GF-D8 (cell line): ENCODE measurements around the gene TTLL8.
"Not testable (repeated sequence)": the region's sequence is repeated elsewhere in the genome, so short reads cannot be mapped to it uniquely, and the experiment has no call there.

Source experiments
- DNase-seq: peaks from one replicate; lab custom pipeline; 2025; lab: John Stamatoyannopoulos, UW

TTLL8 gene

DNA sequence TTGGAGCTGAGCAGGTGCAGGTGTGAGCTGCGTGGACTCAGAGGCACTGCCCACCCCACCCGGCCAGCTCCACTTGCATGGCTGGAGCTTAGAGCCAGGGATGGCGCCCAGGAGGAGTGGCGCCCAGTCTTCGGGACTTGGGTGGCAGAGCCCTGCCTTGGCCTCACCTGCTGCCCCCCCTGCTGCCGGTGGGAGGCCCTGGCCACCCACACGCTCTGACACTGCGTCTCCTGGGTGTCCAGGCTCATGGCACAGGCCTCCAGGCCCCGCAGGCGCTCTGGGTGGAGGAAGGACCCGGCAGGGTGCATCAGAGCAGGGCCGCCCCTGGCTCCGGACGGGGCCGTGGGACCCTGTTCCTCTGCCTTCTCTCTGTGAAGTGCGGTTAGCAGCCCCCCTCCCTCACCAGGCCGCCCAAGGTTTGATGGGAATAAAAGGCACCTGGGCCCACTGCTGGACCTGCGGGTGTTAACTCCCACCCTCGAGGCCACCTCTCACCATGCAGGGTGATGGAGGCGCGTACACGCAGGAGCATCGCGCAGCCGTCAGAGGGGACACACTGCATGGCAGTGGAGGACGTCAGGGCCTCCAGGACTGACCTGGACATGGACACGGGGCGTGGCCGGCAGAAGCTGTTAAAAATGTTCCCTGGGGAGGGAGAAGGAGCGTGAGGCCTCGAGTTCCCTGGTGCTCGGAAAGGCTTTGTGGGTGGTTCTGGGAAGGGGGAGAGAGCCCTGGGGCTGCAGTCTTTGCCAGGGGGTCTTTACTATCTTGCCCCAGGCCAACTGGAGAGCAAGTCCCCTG, 57.3 kb downstream of the TTLL8 start:
- DNase-seq: no peak

DNA sequence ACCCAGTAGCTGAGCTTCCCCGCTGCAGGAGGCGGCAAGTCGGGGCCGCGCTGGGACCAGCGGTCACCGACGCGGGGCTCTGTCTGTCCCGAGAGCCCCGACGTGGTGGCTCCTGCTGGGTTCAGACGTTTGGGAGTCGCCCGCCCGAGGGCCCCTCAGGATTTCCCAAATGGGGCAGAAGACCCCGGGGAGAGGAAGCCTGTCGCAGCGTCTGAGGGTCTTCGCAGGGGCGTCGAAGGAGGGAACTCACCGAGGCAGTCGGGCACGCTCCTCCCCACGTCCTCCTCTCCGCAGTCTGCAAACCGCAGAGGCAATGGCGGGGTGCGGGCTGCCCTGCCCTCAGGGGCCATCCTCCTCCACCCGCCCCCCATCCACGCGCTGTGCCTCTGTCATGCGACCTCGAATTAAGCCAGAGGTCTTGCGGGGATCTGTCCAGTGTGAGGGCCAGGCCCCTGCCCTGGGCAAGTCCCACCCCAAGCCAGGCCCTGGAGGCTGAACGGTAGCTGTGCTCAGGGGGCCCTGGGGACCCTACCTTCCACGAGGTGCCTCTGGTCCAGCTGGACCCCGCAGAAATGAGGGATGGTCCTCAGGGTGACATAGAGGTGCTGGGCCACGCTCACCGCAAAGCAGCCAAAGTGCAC, 58.0 kb downstream of the TTLL8 start:
- no peak for DNase-seq

DNA sequence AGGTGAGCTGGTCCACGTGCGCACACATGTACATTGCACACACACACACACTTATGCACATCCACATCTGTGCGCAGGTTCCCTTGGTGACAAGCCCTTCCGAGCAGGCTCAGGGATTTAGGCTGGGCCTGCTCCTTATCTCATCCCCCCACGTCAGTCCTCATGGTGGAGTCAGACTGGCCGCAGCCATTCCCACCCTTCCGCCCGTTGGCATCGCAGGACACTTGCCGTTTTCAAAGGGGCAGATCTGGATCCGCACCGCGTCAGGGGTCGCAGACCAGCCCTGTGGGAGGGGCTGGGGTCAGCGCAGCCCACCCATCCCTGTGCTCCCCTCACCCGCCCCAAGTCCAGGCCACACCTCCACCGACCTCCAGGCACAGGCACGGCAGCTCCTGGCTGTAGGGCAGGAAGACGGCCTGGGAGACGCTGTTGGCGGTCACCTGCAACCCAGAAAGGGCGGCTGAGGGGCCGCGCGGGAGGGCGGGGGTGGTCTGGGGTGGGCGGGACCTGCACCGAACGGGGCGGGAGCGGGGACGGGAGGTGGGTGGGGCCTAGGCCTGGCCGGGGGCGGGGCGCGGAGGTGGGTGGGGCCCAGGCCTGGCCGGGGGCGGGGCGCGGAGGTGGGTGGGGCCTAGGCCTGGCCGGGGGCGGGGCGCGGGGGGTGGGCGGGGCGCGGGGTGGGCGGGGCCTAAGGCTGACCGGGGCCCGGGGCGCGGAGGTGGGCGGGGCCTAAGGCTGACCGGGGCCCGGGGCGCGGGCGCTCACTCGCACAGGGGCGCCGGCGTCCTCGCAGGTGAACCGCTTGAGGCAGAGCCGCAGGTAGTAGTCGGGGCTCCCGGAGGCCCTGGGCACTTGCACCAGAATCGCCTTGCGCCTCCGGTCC, 58.8 kb downstream of the TTLL8 start:
- no peak for DNase-seq

- no peak for DNase-seq
Observed at GRCh38 chr22:49998718-49999062, 59.4 kb downstream of the TTLL8 start.

- no peak for DNase-seq
Observed at GRCh38 chr22:49997932-49998717, 60.0 kb downstream of the TTLL8 start.

- no peak for DNase-seq
Observed at GRCh38 chr22:49997251-49997599, 60.9 kb downstream of the TTLL8 start.

DNA sequence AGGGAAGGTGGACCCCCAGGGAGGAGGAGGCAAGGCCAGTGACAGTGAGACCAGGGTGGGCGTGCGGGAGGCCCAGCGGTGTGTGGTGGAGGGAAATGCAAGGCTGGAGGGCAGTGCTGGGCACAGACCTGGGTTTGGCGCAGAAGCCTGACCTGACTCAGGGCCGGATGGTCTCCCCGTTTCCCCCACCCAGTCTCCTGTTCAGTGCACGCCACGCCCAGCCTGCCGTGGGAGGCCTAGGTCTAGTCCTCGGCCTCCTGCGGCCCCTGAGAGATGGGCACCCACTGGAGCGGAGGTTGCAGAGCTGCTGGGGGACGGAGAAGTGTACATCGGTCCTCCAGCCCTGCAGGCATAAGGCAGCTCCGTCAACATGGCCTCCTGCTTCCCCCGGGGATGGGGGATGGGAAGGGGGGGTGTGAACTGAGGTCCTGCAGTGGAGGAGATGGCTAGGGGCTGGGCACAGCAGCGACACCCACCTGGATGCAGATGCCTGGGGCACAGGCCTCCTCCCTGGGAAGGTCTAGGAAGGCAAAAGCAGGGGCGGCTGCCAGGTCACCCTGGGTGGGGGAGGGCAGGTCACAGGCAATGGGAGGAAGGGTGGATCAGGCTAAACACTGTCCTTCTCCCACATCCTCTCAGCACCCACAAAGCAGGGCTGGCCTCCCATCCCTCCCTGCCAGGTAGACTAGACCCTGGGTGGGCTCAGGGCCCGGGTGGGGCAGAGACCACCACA, 61.4 kb downstream of the TTLL8 start:
- no peak for DNase-seq

DNA sequence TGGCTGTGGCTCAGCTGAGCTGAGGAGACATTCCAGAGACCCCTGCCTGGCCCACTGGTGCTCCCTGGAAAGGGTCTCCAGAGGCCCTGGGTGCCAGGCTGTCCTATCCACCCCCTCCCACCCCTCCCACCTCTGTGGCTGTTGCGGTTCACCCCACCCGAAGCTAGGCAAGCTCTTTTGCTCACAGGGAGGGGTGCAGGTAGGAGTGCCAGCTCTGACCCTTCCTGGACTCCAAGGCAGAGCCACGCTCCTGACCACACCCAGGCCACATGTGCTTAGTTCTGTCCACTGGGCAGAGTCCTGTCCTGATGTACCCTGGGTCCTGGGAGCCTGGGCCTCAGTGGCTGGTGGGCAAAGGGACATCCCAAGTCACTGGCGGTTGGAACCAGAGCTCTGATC, 62.0 kb downstream of the TTLL8 start:
- no peak for DNase-seq

DNA sequence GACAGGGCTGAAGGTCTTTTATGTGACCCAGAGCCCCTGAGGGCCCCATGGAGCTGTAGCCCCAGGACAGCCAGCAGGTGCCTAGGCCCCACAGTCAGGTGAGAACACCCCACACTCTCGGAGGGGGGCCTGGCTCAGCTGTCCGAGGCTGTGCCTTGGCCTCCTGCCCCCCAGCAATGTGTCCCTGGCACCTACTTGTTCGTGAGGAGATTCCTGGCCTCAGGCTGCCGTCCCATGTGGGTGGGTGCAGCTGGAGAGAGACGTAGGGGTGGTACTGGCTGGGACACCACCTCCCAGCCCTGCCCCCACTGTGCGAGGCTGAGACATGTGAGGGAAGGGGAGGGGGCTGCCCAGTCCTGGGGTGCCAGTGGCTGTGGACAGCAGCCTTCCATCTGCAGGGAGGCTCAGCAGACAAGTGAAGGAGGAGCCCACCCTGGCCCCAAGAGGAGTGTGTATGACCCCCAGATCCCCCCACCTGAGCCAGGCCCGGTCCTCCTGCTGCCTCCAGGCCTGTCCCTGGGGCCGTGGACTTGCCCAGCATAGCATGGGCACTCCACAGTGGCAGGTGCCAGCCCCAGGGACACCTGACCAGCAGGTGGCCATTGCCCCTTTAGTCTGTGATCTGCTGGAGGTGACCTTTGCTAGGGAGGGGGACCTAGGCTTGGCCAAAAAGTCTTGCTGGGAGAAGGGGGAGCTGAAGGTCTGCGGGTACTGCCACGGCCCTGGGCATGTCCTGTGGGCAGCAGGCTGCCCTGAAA, 62.6 kb downstream of the TTLL8 start:
- no peak for DNase-seq

GRCh38 chr22:49995041-49995360, 63.1 kb downstream of the TTLL8 start:
- DNase-seq: no peak

GRCh38 chr22:49994361-49995040, 63.6 kb downstream of the TTLL8 start:
- DNase-seq: no peak

DNA sequence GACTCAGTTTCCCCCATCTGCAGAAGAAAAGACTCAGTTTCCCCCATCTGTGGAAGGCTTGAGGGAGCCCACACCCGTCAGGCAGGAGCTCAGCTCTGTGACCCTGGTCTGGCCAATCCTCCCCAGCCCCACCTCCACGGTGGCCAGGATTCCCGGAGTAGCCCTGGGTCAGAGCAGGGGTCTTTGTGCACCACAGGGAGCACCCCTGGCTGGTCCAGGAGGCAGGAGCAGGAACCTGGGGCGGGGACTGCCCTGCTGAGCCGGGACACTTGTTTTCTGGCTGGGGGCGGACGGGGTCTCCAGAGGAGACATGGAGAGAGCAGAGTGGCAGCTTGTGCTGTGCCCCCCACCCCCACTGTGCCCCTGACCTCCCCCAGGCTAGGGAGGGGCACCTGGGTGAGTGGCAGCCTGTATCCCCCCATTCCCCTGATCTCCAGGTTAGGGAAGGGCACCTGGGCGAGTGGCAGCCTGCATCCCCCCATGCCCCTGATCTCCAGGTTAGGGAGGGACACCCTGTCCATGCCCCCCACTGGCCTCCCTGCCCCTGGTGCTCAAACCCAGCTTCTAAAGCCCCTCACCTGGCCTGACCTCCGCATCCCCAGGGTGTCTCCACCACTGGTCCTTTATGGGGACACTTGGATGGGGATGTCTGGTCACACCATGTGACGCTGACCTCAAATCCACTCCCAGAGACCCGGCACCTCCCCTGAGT, 64.3 kb downstream of the TTLL8 start:
- no peak for DNase-seq

DNA sequence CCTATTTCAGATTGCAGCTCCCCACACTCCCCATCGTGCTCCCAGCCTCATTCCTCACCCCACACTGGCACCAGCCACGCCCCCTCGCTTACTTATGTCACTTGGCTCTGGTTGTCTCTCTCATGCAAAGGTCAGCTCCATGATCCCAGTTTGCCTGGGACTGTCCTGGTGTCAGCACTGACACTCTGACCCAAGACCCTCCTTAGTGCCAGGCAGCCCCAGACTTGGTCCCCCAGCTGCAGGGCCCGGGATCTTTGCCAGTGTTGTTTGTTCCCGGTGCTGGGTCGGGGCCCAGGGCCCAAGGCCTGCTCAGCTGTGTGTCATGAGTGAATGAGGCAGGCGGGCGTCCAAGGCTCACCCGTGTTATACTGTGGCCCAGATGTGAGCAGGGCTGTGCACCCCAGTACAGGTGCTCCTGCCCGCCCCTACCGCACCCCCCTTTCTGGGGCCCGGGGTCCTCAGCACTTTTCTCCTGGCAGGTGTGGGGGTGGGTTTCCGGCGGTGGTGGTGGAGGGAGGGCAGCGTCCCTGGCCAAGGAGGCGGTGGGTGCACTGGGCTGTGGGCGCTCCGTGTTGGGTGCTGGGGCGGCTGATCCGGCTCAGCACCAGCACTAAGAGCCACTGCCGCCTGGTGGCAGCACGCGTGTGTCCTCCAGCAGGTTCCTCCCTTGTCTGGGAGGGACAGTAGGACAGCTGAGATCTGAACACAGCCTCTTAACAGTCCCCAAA, 65.0 kb downstream of the TTLL8 start:
- DNase-seq: peak; percentile 15

GRCh38 chr22:49991907-49992533, 66.1 kb downstream of the TTLL8 start:
- DNase-seq: no peak

GRCh38 chr22:49991167-49991566, 66.9 kb downstream of the TTLL8 start:
- DNase-seq: no peak

DNA sequence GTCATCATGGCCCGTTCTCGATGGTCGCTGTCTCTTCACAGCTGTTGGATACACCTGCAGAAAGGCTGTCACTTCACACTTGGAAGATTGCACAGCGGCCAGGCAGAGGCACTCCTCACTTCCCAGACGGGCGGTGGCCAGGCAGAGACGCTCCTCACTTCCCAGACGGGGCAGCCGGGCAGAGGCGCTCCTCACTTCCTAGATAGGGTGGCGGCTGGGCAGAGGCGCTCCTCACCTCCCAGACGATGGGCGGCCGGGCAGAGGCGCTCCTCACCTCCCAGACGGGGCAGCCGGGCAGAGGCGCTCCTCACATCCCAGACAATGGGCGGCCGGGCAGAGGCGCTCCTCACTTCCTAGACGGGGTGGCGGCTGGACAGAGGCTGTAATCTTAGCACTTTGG, 68.3 kb downstream of the TTLL8 start:
- not testable (repeated sequence) for DNase-seq

DNA sequence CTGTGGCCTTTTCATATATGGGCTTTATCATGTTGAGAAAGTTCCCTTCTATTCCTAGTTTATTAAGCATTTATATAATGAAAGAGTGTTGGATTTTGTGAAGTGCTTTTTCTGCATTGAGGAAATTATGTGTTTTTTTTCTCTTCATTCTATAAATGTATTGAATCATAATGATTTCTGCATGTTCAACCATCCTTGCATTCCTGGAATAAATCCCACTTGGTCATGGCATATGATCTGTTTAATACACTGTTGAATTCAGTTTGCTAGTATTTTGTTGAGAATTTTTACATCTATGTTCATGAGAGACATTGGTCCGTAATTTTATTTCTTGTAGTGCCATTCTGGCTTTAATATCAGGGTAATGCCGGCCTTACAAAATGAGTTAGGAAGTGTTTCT, 71.8 kb downstream of the TTLL8 start:
- no peak for DNase-seq
